HUES6 (cell line): ENCODE measurements around the gene SOS1.

Experiments used
- H3K27ac ChIP-seq: 2 replicates; pipeline ENCODE4 v1.7.0; 2013; ENCODE audit warnings: low read depth, mild to moderate bottlenecking, low read length, inconsistent platforms
- H3K27me3 ChIP-seq: 2 replicates; pipeline ENCODE4 v1.6.1; 2013; ENCODE audit warnings: low read length; ENCODE audit not compliant: control insufficient read depth, insufficient read depth
- H3K36me3 ChIP-seq: 2 replicates; pipeline ENCODE4 v1.6.1; 2013; ENCODE audit warnings: low read length; ENCODE audit not compliant: control insufficient read depth, insufficient read depth
- H3K4me1 ChIP-seq: 2 replicates; pipeline ENCODE4 v1.6.1; 2013; ENCODE audit warnings: low read length; ENCODE audit not compliant: control insufficient read depth, insufficient read depth
- H3K4me3 ChIP-seq: 2 replicates; pipeline ENCODE4 v1.5.1; 2013; ENCODE audit warnings: low read depth, low read length
- H3K9ac ChIP-seq: one replicate; pipeline ENCODE4 v1.6.1; 2013; ENCODE audit warnings: mild to moderate bottlenecking, low read length
- H3K9me3 ChIP-seq: 2 replicates; pipeline ENCODE4 v1.6.1; 2013; ENCODE audit warnings: low read depth, low read length; ENCODE audit not compliant: control insufficient read depth, insufficient read depth

Gene SOS1

GRCh38 chr2:39099870-39100728, 20.8 kb downstream of the SOS1 start:
- no peak overlapping the region for H3K4me3 ChIP-seq
- H3K27me3 ChIP-seq: no peaks in the 10 kb centered on the region
- no peaks in the 10 kb centered on the region for H3K36me3 ChIP-seq
- H3K27ac ChIP-seq: no peak overlapping the region
- no peaks in the 10 kb centered on the region for H3K9me3 ChIP-seq
- no peaks in the 10 kb centered on the region for H3K4me1 ChIP-seq
- no peak overlapping the region for H3K9ac ChIP-seq

- no peaks in the 10 kb centered on the region for H3K4me1 ChIP-seq
- no peaks in the 10 kb centered on the region for H3K36me3 ChIP-seq
- no peaks in the 10 kb centered on the region for H3K27me3 ChIP-seq
- no peak overlapping the region for H3K4me3 ChIP-seq
- no peak overlapping the region for H3K27ac ChIP-seq
- H3K9me3 ChIP-seq: no peaks in the 10 kb centered on the region
- no peak overlapping the region for H3K9ac ChIP-seq
These were observed 21.5 kb downstream of the SOS1 start for GRCh38 chr2:39099310-39099869.

GRCh38 chr2:39095624-39096023, 25.2 kb downstream of the SOS1 start:
- peaks cover 15% of the 10 kb centered on the region; the same call in 1 of the 2 replicates for H3K4me1 ChIP-seq
- no peak overlapping the region for H3K4me3 ChIP-seq
- H3K36me3 ChIP-seq: no peaks in the 10 kb centered on the region
- H3K27ac ChIP-seq: no peak overlapping the region
- H3K9ac ChIP-seq: no peak overlapping the region
- no peaks in the 10 kb centered on the region for H3K9me3 ChIP-seq
- H3K27me3 ChIP-seq: no peaks in the 10 kb centered on the region

GRCh38 chr2:39094717-39095363, 26.0 kb downstream of the SOS1 start:
- H3K4me1 ChIP-seq: peaks cover 15% of the 10 kb centered on the region; the same call in 1 of the 2 replicates
- no peaks in the 10 kb centered on the region for H3K36me3 ChIP-seq
- no peaks in the 10 kb centered on the region for H3K27me3 ChIP-seq
- no peaks in the 10 kb centered on the region for H3K9me3 ChIP-seq
- H3K27ac ChIP-seq: no peak overlapping the region
- H3K9ac ChIP-seq: no peak overlapping the region
- no peak overlapping the region for H3K4me3 ChIP-seq

GRCh38 chr2:39093218-39093898, 27.5 kb downstream of the SOS1 start:
- Histone ChIP-seq H3K9me3 (no peaks in the 10 kb centered on the region), H3K9ac (no peak overlapping the region), H3K27ac (peak overlapping the region; percentile 29; the same call in 1 of the 2 replicates), H3K4me1 (peaks cover 15% of the 10 kb centered on the region; the same call in 1 of the 2 replicates), H3K36me3 (no peaks in the 10 kb centered on the region), H3K4me3 (no peak overlapping the region), H3K27me3 (no peaks in the 10 kb centered on the region)

- Histone ChIP-seq H3K36me3 (no peaks in the 10 kb centered on the region), H3K9ac (no peak overlapping the region), H3K27me3 (no peaks in the 10 kb centered on the region), H3K4me3 (no peak overlapping the region), H3K4me1 (peaks cover 15% of the 10 kb centered on the region; the same call in 1 of the 2 replicates), H3K27ac (no peak overlapping the region), H3K9me3 (no peaks in the 10 kb centered on the region)
These were observed 29.3 kb downstream of the SOS1 start for GRCh38 chr2:39091543-39091942.

GRCh38 chr2:39091063-39091462, 29.8 kb downstream of the SOS1 start:
- Histone ChIP-seq H3K36me3 (no peaks in the 10 kb centered on the region), H3K4me3 (no peak overlapping the region), H3K27me3 (no peaks in the 10 kb centered on the region), H3K4me1 (peaks cover 15% of the 10 kb centered on the region; the same call in 1 of the 2 replicates), H3K27ac (no peak overlapping the region), H3K9me3 (no peaks in the 10 kb centered on the region), H3K9ac (no peak overlapping the region)

GRCh38 chr2:39080152-39080551, 40.7 kb downstream of the SOS1 start:
- Histone ChIP-seq H3K4me3 (no peak overlapping the region), H3K27ac (no peak overlapping the region), H3K9ac (no peak overlapping the region), H3K27me3 (no peaks in the 10 kb centered on the region), H3K36me3 (no peaks in the 10 kb centered on the region), H3K4me1 (no peaks in the 10 kb centered on the region), H3K9me3 (peaks cover 6% of the 10 kb centered on the region; the same call in 1 of the 2 replicates)

GRCh38 chr2:39069890-39070465, 50.9 kb downstream of the SOS1 start:
- H3K9me3 ChIP-seq: no peaks in the 10 kb centered on the region
- H3K27ac ChIP-seq: no peak overlapping the region
- no peaks in the 10 kb centered on the region for H3K27me3 ChIP-seq
- no peak overlapping the region for H3K4me3 ChIP-seq
- H3K4me1 ChIP-seq: peaks cover 10% of the 10 kb centered on the region; the same call in 1 of the 2 replicates
- peaks cover 13% of the 10 kb centered on the region for H3K36me3 ChIP-seq
- H3K9ac ChIP-seq: no peak overlapping the region

GRCh38 chr2:39069136-39069515, 51.7 kb downstream of the SOS1 start:
- H3K9me3 ChIP-seq: no peaks in the 10 kb centered on the region
- no peak overlapping the region for H3K4me3 ChIP-seq
- peaks cover 10% of the 10 kb centered on the region; the same call in 1 of the 2 replicates for H3K4me1 ChIP-seq
- H3K27me3 ChIP-seq: no peaks in the 10 kb centered on the region
- H3K9ac ChIP-seq: no peak overlapping the region
- H3K27ac ChIP-seq: no peak overlapping the region
- H3K36me3 ChIP-seq: peaks cover 13% of the 10 kb centered on the region
